Measurements from ENCODE around the gene CCDC154. TPM values are rescaled to one million over a fixed set of nuclear protein-coding genes. Genes with fewer than 3 reads are reported as not detected.

CCDC154 gene
- total RNA-seq, 4 donors from 2014 or later = 0.48 to 5.3 (median 0.51) TPM; not detected in 1

GRCh38 chr16:1458336-1458976, 14.1 kb upstream of the CCDC154 start:
- Histone ChIP-seq H3K27me3 (no peaks in the 10 kb centered on the region), H3K36me3 (no peaks in the 10 kb centered on the region), H3K4me3 (no peak overlapping the region), H3K4me1 (no peaks in the 10 kb centered on the region), H3K27ac (no peak overlapping the region), H3K9me3 (no peaks in the 10 kb centered on the region)
- no peak for DNase-seq
- intact Hi-C loops (cut with DNase I; ENCODE audit: low total_unique reads) = no loop called here
- TF ChIP-seq POLR2A (IDR thresholded peaks at IDR 0.05) (no peak), CTCF (IDR thresholded peaks at IDR 0.05) (no peak)

GRCh38 chr16:1457489-1458245, 13.3 kb upstream of the CCDC154 start:
- H3K27ac ChIP-seq = no peak overlapping the region
- H3K27me3 ChIP-seq = no peaks in the 10 kb centered on the region
- no peaks in the 10 kb centered on the region for H3K9me3 ChIP-seq
- no peaks in the 10 kb centered on the region for H3K4me1 ChIP-seq
- no peaks in the 10 kb centered on the region for H3K36me3 ChIP-seq
- no peak overlapping the region for H3K4me3 ChIP-seq
- intact Hi-C loops (cut with DNase I; ENCODE audit: low total_unique reads) = no loop called here
- DNase-seq = no peak
- TF ChIP-seq CTCF (IDR thresholded peaks at IDR 0.05) = no peak
- TF ChIP-seq POLR2A (IDR thresholded peaks at IDR 0.05) = no peak

GRCh38 chr16:1456951-1457350, 12.6 kb upstream of the CCDC154 start:
- no peaks in the 10 kb centered on the region for H3K4me1 ChIP-seq
- H3K27me3 ChIP-seq = no peaks in the 10 kb centered on the region
- TF ChIP-seq POLR2A (IDR thresholded peaks at IDR 0.05) = no peak
- TF ChIP-seq CTCF (IDR thresholded peaks at IDR 0.05) = no peak
- no peak overlapping the region for H3K27ac ChIP-seq
- intact Hi-C loops (cut with DNase I; ENCODE audit: low total_unique reads) = no loop called here
- H3K9me3 ChIP-seq = no peaks in the 10 kb centered on the region
- DNase-seq = no peak
- H3K36me3 ChIP-seq = no peaks in the 10 kb centered on the region
- no peak overlapping the region for H3K4me3 ChIP-seq

GRCh38 chr16:1455190-1456171, 11.1 kb upstream of the CCDC154 start:
- Histone ChIP-seq H3K9me3 (no peaks in the 10 kb centered on the region), H3K27me3 (no peaks in the 10 kb centered on the region), H3K4me1 (no peaks in the 10 kb centered on the region), H3K27ac (no peak overlapping the region), H3K4me3 (no peak overlapping the region), H3K36me3 (no peaks in the 10 kb centered on the region)
- TF ChIP-seq CTCF (IDR thresholded peaks at IDR 0.05) (no peak), POLR2A (IDR thresholded peaks at IDR 0.05) (no peak)
- intact Hi-C loops (cut with DNase I; ENCODE audit: low total_unique reads) = no loop called here
- no peak for DNase-seq

Measured in uterus (tissue), 4 donors.